Natural killer cell (primary cell): ENCODE results near the gene C20orf202. TPM values are rescaled to one million over a fixed set of nuclear protein-coding genes. Genes with fewer than 3 reads are reported as not detected.

Source experiments
- ATAC-seq, 3 donors: fragments of 150-1000 bp in 2 of 3; fragments of 200-7000 bp in 1 of 3; cut with Tn5 transposase; 1 replicate in 1 of 3; 2 replicates in 2 of 3; pipeline ENCODE4 v1.10.0; 2021; ENCODE audit warnings: mild to moderate bottlenecking in 2 of 3, moderate library complexity in 2 of 3
- DNase-seq, 2 donors: peaks; one replicate each; pipeline versions ENCODE4 v3.0.0 to v3.0.0-alpha.2; 2013 to 2021; ENCODE audit warnings: mixed read lengths in 1 of 2
- H3K27ac ChIP-seq: one replicate; pipeline ENCODE4 v1.5.1; 2013; ENCODE audit warnings: mild to moderate bottlenecking, low read length
- H3K27me3 ChIP-seq: one replicate; pipeline ENCODE4 v1.6.1; 2013; ENCODE audit warnings: low read length; ENCODE audit not compliant: control insufficient read depth, insufficient read depth
- H3K36me3 ChIP-seq: one replicate; pipeline ENCODE4 v1.6.1; 2013; ENCODE audit warnings: low read length; ENCODE audit not compliant: control insufficient read depth, insufficient read depth
- H3K4me1 ChIP-seq: one replicate; pipeline ENCODE4 v1.6.1; 2013; ENCODE audit warnings: low read length; ENCODE audit not compliant: control insufficient read depth, insufficient read depth
- H3K4me3 ChIP-seq: one replicate; pipeline ENCODE4 v1.5.1; 2013; ENCODE audit warnings: low read length
- H3K9me3 ChIP-seq: one replicate; pipeline ENCODE4 v1.6.1; 2013; ENCODE audit warnings: low read length; ENCODE audit not compliant: control insufficient read depth, insufficient read depth
- H3K27ac Mint-ChIP-seq, 2 donors: one replicate each; pipeline ENCODE4 v1.8.0; 2022; ENCODE audit warnings: mild to moderate bottlenecking in 2 of 2, mixed read lengths in 2 of 2, moderate library complexity in 1 of 2
- H3K27me3 Mint-ChIP-seq, 2 donors: one replicate each; pipeline ENCODE4 v1.8.0; 2022; ENCODE audit warnings: low read depth in 2 of 2, mixed read lengths in 2 of 2
- H3K36me3 Mint-ChIP-seq: one replicate; pipeline ENCODE4 v1.8.0; 2022; ENCODE audit warnings: mixed read lengths
- H3K4me1 Mint-ChIP-seq, 2 donors: one replicate each; pipeline ENCODE4 v1.8.0; 2022; ENCODE audit warnings: mixed read lengths in 2 of 2
- H3K4me3 Mint-ChIP-seq: one replicate; pipeline ENCODE4 v1.8.0; 2022; ENCODE audit warnings: mild to moderate bottlenecking, moderate library complexity, mixed read lengths
- H3K9me3 Mint-ChIP-seq, 2 donors: one replicate each; pipeline ENCODE4 v1.8.0; 2022; ENCODE audit warnings: mixed read lengths in 2 of 2
- WGBS: methylation state at CpG from one replicate; pipeline ENCODE4 v1.1.7; 2013; ENCODE audit warnings: missing lambda C conversion rate; ENCODE audit not compliant: insufficient coverage; 5-methylcytosine and 5-hydroxymethylcytosine counted together
- intact Hi-C: fragments of 100-400 bp; cut with micrococcal nuclease; formaldehyde crosslinking; loops from one replicate; pipeline ENCODE4 v1.14.2; 2022
- total RNA-seq, 4 donors: library from RNA; stranded (reverse); fragments of 120-200 nt in 1 of 4; gene quantifications; one replicate each; pipeline versions ENCODE4 v1.2.3 to v1.2.4, GENCODE V29; 2013 to 2022
- TF ChIP-seq, protein P1 (sequence below): fragments of 200-600 bp; IDR thresholded peaks from one replicate; pipeline ENCODE4 v1.8.0; 2022; ENCODE audit warnings: antibody characterized with exemption

Gene C20orf202
- total RNA-seq, 3 donors from 2014 or later (not counting 1 experiment from before 2014, with no cell fraction given), result 0.16 to 0.75 (median 0.60) TPM

GRCh38 chr20:1190847-1191246 lies 12.4 kb upstream of the C20orf202 start:
- no peak for DNase-seq
- Histone ChIP-seq H3K4me3 (no peak overlapping the region), H3K27me3 (no peaks in the 10 kb centered on the region), H3K27ac (no peak overlapping the region), H3K4me1 (no peaks in the 10 kb centered on the region), H3K36me3 (no peaks in the 10 kb centered on the region), H3K9me3 (no peaks in the 10 kb centered on the region)
- H3K9me3 Mint-ChIP-seq, result no peaks in the 10 kb centered on the region
- no peak overlapping the region for H3K27ac Mint-ChIP-seq
- no peaks in the 10 kb centered on the region for H3K36me3 Mint-ChIP-seq
- no peak overlapping the region for H3K4me3 Mint-ChIP-seq
- intact Hi-C loops, result no loop called here
- 91% methylated on average over 3 of the region's 3 CpGs for WGBS
- H3K4me1 Mint-ChIP-seq, result peaks cover 0 to 4% of the 10 kb centered on the region in 2 donors
- TF ChIP-seq, protein P1, sequence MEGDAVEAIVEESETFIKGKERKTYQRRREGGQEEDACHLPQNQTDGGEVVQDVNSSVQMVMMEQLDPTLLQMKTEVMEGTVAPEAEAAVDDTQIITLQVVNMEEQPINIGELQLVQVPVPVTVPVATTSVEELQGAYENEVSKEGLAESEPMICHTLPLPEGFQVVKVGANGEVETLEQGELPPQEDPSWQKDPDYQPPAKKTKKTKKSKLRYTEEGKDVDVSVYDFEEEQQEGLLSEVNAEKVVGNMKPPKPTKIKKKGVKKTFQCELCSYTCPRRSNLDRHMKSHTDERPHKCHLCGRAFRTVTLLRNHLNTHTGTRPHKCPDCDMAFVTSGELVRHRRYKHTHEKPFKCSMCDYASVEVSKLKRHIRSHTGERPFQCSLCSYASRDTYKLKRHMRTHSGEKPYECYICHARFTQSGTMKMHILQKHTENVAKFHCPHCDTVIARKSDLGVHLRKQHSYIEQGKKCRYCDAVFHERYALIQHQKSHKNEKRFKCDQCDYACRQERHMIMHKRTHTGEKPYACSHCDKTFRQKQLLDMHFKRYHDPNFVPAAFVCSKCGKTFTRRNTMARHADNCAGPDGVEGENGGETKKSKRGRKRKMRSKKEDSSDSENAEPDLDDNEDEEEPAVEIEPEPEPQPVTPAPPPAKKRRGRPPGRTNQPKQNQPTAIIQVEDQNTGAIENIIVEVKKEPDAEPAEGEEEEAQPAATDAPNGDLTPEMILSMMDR, result no peak
- peaks cover 5 to 12% of the 10 kb centered on the region in 2 donors for H3K27me3 Mint-ChIP-seq
- no peak for ATAC-seq

- H3K4me3 ChIP-seq, result no peak overlapping the region
- no peaks in the 10 kb centered on the region for H3K27me3 ChIP-seq
- 97% methylated on average over 3 of the region's 3 CpGs for WGBS
- no peaks in the 10 kb centered on the region for H3K4me1 Mint-ChIP-seq
- DNase-seq, result no peak
- no peaks in the 10 kb centered on the region for H3K4me1 ChIP-seq
- no peaks in the 10 kb centered on the region for H3K9me3 ChIP-seq
- no peak overlapping the region for H3K4me3 Mint-ChIP-seq
- peaks cover 0 to under 1% of the 10 kb centered on the region in 2 donors for H3K9me3 Mint-ChIP-seq
- no peaks in the 10 kb centered on the region for H3K36me3 Mint-ChIP-seq
- intact Hi-C loops, result no loop called here
- ATAC-seq, result no peak
- TF ChIP-seq, protein P1, result no peak
- H3K27me3 Mint-ChIP-seq, result peaks cover under 1 to 8% of the 10 kb centered on the region in 2 donors
- no peaks in the 10 kb centered on the region for H3K36me3 ChIP-seq
- no peak overlapping the region for H3K27ac Mint-ChIP-seq
- H3K27ac ChIP-seq, result no peak overlapping the region
These were observed 12.0 kb upstream of the C20orf202 start for GRCh38 chr20:1191299-1191698.

GRCh38 chr20:1195226-1195625 lies 8.0 kb upstream of the C20orf202 start:
- intact Hi-C loops, result no loop called here
- H3K4me3 ChIP-seq, result no peak overlapping the region
- H3K4me1 Mint-ChIP-seq, result no peaks in the 10 kb centered on the region
- H3K36me3 ChIP-seq, result no peaks in the 10 kb centered on the region
- H3K27me3 Mint-ChIP-seq, result peaks cover 0 to under 1% of the 10 kb centered on the region in 2 donors
- WGBS, result 88% methylated on average over 1 of the region's 1 CpG
- H3K36me3 Mint-ChIP-seq, result no peaks in the 10 kb centered on the region
- DNase-seq (no peak), ATAC-seq (no peak)
- no peaks in the 10 kb centered on the region for H3K9me3 ChIP-seq
- H3K9me3 Mint-ChIP-seq, result peaks cover 0 to 2% of the 10 kb centered on the region in 2 donors
- H3K27me3 ChIP-seq, result no peaks in the 10 kb centered on the region
- TF ChIP-seq, protein P1, result no peak
- H3K27ac ChIP-seq, result no peak overlapping the region
- no peaks in the 10 kb centered on the region for H3K4me1 ChIP-seq
- H3K27ac Mint-ChIP-seq, result no peak overlapping the region
- no peak overlapping the region for H3K4me3 Mint-ChIP-seq

- TF ChIP-seq, protein P1, result no peak
- intact Hi-C loops, result no loop called here
- ATAC-seq (no peak), DNase-seq (no peak)
- no peaks in the 10 kb centered on the region for H3K27me3 ChIP-seq
- peaks cover 0 to 2% of the 10 kb centered on the region in 2 donors for H3K9me3 Mint-ChIP-seq
- H3K9me3 ChIP-seq, result no peaks in the 10 kb centered on the region
- no peaks in the 10 kb centered on the region for H3K36me3 Mint-ChIP-seq
- no peak overlapping the region for H3K27ac Mint-ChIP-seq
- no peak overlapping the region for H3K27ac ChIP-seq
- H3K4me1 ChIP-seq, result no peaks in the 10 kb centered on the region
- no peaks in the 10 kb centered on the region for H3K4me1 Mint-ChIP-seq
- H3K36me3 ChIP-seq, result no peaks in the 10 kb centered on the region
- no peak overlapping the region for H3K4me3 ChIP-seq
- no peaks in the 10 kb centered on the region for H3K27me3 Mint-ChIP-seq
- no peak overlapping the region for H3K4me3 Mint-ChIP-seq
- 87% methylated on average over 2 of the region's 2 CpGs for whole genome bisulfite sequencing
These were observed 6.6 kb upstream of the C20orf202 start for GRCh38 chr20:1196634-1197033.
